ENCODE measurements around the gene UNC5A. TPM values are rescaled to one million over a fixed set of nuclear protein-coding genes. Genes with fewer than 3 reads are reported as not detected.

UNC5A gene
- total RNA-seq, 4 donors from 2014 or later, result not detected

DNA sequence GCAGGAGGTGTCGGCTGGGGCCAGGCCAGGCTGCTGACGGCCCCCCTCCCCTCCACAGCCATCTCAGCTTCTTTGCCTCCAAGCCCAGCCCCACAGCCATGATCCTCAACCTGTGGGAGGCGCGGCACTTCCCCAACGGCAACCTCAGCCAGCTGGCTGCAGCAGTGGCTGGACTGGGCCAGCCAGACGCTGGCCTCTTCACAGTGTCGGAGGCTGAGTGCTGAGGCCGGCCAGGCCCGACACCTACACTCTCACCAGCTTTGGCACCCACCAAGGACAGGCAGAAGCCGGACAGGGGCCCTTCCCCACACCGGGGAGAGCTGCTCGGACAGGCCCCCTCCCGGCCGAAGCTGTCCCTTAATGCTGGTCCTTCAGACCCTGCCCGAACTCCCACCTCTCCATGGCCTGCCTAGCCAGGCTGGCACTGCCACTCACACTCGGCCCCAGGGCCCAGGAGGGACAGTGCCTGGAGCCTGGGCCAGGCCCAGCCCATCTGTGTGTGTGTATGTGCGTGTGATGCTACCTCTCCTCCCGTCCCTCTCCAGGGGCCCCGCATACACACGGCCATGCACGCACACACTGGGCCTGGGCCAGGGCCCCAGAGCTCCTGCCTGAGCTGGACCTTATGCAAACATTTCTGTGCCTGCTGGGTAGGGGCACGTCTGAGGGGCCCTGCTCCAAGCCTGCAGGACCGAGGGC lies 69.5 kb downstream of the UNC5A start:
- TF ChIP-seq EP300 (IDR thresholded peaks at IDR 0.05), result no peak
- TF ChIP-seq, protein P1, sequence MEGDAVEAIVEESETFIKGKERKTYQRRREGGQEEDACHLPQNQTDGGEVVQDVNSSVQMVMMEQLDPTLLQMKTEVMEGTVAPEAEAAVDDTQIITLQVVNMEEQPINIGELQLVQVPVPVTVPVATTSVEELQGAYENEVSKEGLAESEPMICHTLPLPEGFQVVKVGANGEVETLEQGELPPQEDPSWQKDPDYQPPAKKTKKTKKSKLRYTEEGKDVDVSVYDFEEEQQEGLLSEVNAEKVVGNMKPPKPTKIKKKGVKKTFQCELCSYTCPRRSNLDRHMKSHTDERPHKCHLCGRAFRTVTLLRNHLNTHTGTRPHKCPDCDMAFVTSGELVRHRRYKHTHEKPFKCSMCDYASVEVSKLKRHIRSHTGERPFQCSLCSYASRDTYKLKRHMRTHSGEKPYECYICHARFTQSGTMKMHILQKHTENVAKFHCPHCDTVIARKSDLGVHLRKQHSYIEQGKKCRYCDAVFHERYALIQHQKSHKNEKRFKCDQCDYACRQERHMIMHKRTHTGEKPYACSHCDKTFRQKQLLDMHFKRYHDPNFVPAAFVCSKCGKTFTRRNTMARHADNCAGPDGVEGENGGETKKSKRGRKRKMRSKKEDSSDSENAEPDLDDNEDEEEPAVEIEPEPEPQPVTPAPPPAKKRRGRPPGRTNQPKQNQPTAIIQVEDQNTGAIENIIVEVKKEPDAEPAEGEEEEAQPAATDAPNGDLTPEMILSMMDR (IDR thresholded peaks at IDR 0.05), result no peak
- TF ChIP-seq POLR2A (IDR thresholded peaks at IDR 0.05), result no peak
- Histone ChIP-seq H3K9me3 (no peaks in the 10 kb centered on the region), H3K4me3 (no peak overlapping the region), H3K36me3 (peaks cover 0 to 9% (median 0%) of the 10 kb centered on the region in 3 donors), H3K27ac (no peak overlapping the region), H3K4me1 (no peaks in the 10 kb centered on the region), H3K27me3 (peaks cover 0 to 38% of the 10 kb centered on the region in 2 donors)
- no peak for DNase-seq (ENCODE audit: low spot score in 2 of 2)
- WGBS, 2 donors, result 63 to 69% methylated on average over 11 to 20 of the region's 23 CpGs

DNA sequence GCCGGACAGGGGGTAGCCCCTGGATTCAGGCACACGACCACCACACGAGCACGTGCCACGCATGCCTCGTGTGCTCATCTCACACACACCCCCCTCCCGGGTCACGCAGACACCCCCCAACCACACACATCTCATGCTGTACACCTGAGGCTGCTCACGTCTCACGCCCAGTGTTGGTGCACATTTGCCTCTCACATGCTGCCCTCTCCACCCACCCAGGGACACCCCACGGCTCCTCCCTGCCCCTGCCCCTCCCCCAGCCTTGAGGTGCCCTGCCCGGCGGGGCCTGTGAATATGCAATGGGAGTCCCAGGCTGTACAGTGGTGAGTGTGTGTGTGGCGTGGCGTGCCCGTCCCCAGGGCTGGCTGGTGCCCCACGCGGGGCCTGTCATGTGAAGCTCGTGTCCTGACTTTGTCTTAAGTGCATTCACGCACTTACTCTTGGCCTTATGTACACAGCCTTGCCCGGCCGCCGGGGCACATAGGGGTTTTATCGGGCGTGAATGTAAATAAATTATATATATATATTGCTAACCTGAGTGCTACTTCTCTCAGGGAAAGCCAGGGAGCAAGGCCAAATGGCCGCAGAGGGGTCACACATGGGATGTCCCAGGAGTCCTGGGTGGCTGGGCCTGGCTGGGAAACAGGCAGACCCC lies 70.1 kb downstream of the UNC5A start:
- 91 to 93% methylated on average over 26 of the region's 26 CpGs for WGBS, 2 donors
- no peak for TF ChIP-seq POLR2A (IDR thresholded peaks at IDR 0.05)
- Histone ChIP-seq H3K27me3 (peaks cover 0 to 32% of the 10 kb centered on the region in 2 donors), H3K36me3 (peaks cover 0 to 9% (median 0%) of the 10 kb centered on the region in 3 donors), H3K4me3 (no peak overlapping the region), H3K9me3 (no peaks in the 10 kb centered on the region), H3K27ac (no peak overlapping the region), H3K4me1 (no peaks in the 10 kb centered on the region)
- no peak for DNase-seq (ENCODE audit: low spot score in 2 of 2)

DNA sequence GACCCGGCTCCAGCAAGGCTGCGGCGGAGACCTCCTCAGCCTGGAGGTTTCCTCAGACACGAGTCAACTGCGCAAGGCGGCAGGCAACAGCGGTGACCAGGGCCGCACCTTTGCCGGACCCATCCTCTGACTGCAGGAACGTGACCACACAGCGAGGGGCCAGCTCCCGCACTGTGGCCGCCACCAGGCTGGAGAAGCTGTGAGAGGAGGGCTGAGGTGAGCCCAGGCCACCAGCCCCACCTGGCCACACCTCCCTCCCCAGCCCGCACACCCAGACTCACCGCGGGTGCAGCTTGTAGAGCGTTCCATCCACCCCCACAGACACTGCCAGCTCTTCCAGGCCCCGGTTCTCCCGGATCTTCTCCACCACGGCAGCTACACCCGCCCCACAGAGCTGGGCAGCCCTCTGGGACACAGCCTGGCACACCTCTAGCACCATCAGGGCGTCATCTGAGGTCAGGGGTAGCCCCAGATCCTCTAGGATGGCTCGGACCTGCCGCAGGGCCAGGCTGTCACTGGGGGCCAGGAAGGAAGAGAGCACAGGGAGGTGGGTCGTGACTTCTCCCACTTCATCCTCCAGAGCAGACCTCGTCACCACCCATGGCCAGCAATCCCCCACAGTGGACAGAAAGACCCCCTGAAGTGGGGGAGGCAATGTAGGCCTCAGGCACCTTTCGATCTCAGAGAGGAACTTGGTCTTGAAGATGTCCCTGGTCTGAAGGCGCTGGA lies 70.8 kb downstream of the UNC5A start:
- 87 to 88% methylated on average over 26 to 27 of the region's 28 CpGs for WGBS, 2 donors
- H3K9me3 ChIP-seq, result no peaks in the 10 kb centered on the region
- DNase-seq (ENCODE audit: low spot score in 2 of 2), result no peak
- H3K27me3 ChIP-seq, result peaks cover 0 to 26% of the 10 kb centered on the region in 2 donors
- H3K4me1 ChIP-seq, result no peaks in the 10 kb centered on the region
- TF ChIP-seq POLR2A (IDR thresholded peaks at IDR 0.05), result no peak
- no peak for TF ChIP-seq EP300 (IDR thresholded peaks at IDR 0.05)
- TF ChIP-seq, protein P1 (IDR thresholded peaks at IDR 0.05), result no peak
- H3K4me3 ChIP-seq, result no peak overlapping the region
- H3K36me3 ChIP-seq, result peaks cover 0 to 9% (median 0%) of the 10 kb centered on the region in 3 donors
- H3K27ac ChIP-seq, result no peak overlapping the region

DNA sequence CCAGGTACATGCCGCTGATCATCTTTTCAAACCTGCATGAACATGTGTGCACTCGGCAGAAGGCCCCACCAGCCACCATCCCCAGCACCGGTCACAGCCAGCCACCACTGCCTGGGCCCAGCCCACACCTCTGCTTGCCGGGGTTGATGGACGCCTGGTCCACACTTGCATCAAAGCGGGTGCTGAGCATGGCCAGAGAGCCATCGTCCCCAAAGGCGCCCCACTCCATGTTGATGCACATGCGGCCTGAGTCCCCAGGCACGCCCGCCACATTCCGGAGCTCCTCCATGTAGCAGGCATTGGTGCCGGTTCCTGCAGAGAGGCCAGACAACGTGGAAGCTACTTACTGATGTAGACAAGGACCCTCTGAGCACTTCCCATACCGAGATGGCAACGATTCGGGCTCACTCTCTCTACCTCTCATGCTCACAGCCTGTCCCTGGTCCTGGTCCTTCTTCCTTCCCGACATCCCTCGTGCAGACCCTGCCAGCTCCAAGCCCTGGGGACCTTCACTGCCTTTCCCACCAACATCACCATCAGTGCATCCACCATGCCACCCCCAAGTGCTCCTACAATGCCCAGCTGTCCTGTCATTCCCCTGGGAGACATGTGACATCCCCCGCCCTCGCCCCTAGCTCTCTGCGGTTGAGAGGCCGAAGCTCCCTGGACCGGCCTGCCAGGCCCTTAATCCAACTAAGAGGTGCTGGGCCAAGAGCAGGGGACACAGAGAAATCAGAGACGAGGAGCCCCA lies 71.6 kb downstream of the UNC5A start:
- no peak for DNase-seq (ENCODE audit: low spot score in 2 of 2)
- H3K27ac ChIP-seq, result no peak overlapping the region
- peaks cover 0 to 9% (median 0%) of the 10 kb centered on the region in 3 donors for H3K36me3 ChIP-seq
- no peaks in the 10 kb centered on the region for H3K4me1 ChIP-seq
- WGBS, 2 donors, result 85 to 87% methylated on average over 24 to 25 of the region's 25 CpGs
- no peak overlapping the region for H3K4me3 ChIP-seq
- no peaks in the 10 kb centered on the region for H3K9me3 ChIP-seq
- H3K27me3 ChIP-seq, result peaks cover 0 to 18% of the 10 kb centered on the region in 2 donors
- TF ChIP-seq EP300 (IDR thresholded peaks at IDR 0.05), result no peak
- TF ChIP-seq, protein P1 (IDR thresholded peaks at IDR 0.05), result no peak
- TF ChIP-seq POLR2A (IDR thresholded peaks at IDR 0.05), result no peak

DNA sequence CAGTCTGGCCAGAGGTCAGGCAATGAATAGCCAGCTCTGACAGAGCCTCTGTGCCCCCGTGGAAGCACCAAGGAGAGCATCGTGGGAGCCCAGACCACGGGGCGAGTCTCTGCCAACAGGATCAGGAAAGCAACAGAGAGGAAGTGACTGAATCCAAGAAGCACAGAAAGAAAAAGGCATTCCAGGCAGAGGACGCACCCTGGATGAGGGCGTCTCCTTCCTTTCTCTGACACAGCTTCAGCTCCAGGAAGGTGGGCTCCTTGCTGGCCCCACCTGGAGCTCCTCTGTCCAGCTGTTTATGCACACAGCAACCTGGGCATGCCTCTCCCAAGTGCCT lies 72.2 kb downstream of the UNC5A start:
- H3K9me3 ChIP-seq, result no peaks in the 10 kb centered on the region
- peaks cover 0 to 9% (median 0%) of the 10 kb centered on the region in 3 donors for H3K36me3 ChIP-seq
- no peak for TF ChIP-seq POLR2A (IDR thresholded peaks at IDR 0.05)
- TF ChIP-seq, protein P1 (IDR thresholded peaks at IDR 0.05), result no peak
- no peak for TF ChIP-seq EP300 (IDR thresholded peaks at IDR 0.05)
- no peak overlapping the region for H3K27ac ChIP-seq
- H3K27me3 ChIP-seq, result peaks cover 0 to 12% of the 10 kb centered on the region in 2 donors
- H3K4me1 ChIP-seq, result no peaks in the 10 kb centered on the region
- 27 to 52% methylated on average over 6 of the region's 6 CpGs for WGBS, 2 donors
- no peak for DNase-seq (ENCODE audit: low spot score in 2 of 2)
- H3K4me3 ChIP-seq, result no peak overlapping the region
